Mesenchymal stem cell (in vitro differentiated cells and primary cell): ENCODE data around the gene RIN3.
A peak's percentile ranks its signal among the peaks of the same experiment; 100 is the strongest.

Experiments
- DNase-seq: peaks from one replicate; pipeline ENCODE4 v3.0.0-alpha.2; 2013
- H2AFZ ChIP-seq: one replicate; pipeline ENCODE4 v1.6.1; 2013; ENCODE audit warnings: low read depth, mild to moderate bottlenecking, control low read depth, inconsistent platforms, low read length, moderate library complexity
- H2AK5ac ChIP-seq: 2 replicates; pipeline ENCODE4 v1.6.1; 2013; ENCODE audit warnings: low read length, moderate library complexity, mild to moderate bottlenecking, inconsistent platforms; ENCODE audit not compliant: severe bottlenecking
- H2BK120ac ChIP-seq: one replicate; pipeline ENCODE4 v1.6.1; 2013; ENCODE audit warnings: low read depth, mild to moderate bottlenecking, inconsistent platforms, low read length, moderate library complexity
- H2BK12ac ChIP-seq, 2 experiments: one replicate each; pipeline ENCODE4 v1.6.1; 2013; ENCODE audit warnings: inconsistent platforms in 2 of 2, low read length in 2 of 2, mild to moderate bottlenecking in 2 of 2, moderate library complexity in 2 of 2, control low read depth in 1 of 2
- H2BK15ac ChIP-seq: one replicate; pipeline ENCODE4 v1.6.1; 2013; ENCODE audit warnings: mild to moderate bottlenecking, low read depth, inconsistent platforms; ENCODE audit not compliant: poor library complexity, severe bottlenecking
- H2BK5ac ChIP-seq: 2 replicates; pipeline ENCODE4 v1.6.1; 2013; ENCODE audit warnings: low read depth, mild to moderate bottlenecking, low read length, control low read depth, inconsistent platforms; ENCODE audit not compliant: poor library complexity, severe bottlenecking
- H3K14ac ChIP-seq, 2 experiments: one replicate each; pipeline ENCODE4 v1.6.1; 2013; ENCODE audit warnings: inconsistent platforms in 2 of 2, low read length in 2 of 2, control low read depth in 1 of 2, mild to moderate bottlenecking in 1 of 2, moderate library complexity in 1 of 2
- H3K18ac ChIP-seq, 2 experiments: one replicate each; pipeline ENCODE4 v1.6.1; 2013; ENCODE audit warnings: inconsistent platforms in 2 of 2, low read length in 2 of 2, control low read depth in 1 of 2, low read depth in 1 of 2, mild to moderate bottlenecking in 1 of 2
- H3K23ac ChIP-seq, 2 experiments: one replicate each; pipeline ENCODE4 v1.6.1; 2013; ENCODE audit warnings: inconsistent platforms in 2 of 2, low read length in 2 of 2, mild to moderate bottlenecking in 2 of 2, moderate library complexity in 2 of 2, control low read depth in 1 of 2
- H3K27ac ChIP-seq: 2 replicates; pipeline ENCODE4 v1.5.1; 2013; ENCODE audit warnings: mild to moderate bottlenecking, moderate library complexity, low read length, control low read depth, inconsistent platforms; ENCODE audit not compliant: poor library complexity, severe bottlenecking
- H3K27me3 ChIP-seq, 2 experiments: 2 replicates each; pipeline versions ENCODE4 v1.6.1 to v1.7.0; 2013; ENCODE audit warnings: low read length in 2 of 2, mild to moderate bottlenecking in 2 of 2, moderate library complexity in 2 of 2, control low read depth in 1 of 2, inconsistent platforms in 1 of 2; ENCODE audit not compliant: control insufficient read depth in 1 of 2, insufficient read depth in 1 of 2
- H3K36me3 ChIP-seq, 2 experiments: 2 replicates each; pipeline versions ENCODE4 v1.6.1 to v1.7.0; 2013; ENCODE audit warnings: low read length in 2 of 2, control low read depth in 1 of 2, inconsistent platforms in 1 of 2, low read depth in 1 of 2, mild to moderate bottlenecking in 1 of 2; ENCODE audit not compliant: insufficient read depth in 2 of 2, control insufficient read depth in 1 of 2
- H3K4ac ChIP-seq, 2 experiments: one replicate each; pipeline ENCODE4 v1.6.1; 2013; ENCODE audit warnings: inconsistent platforms in 2 of 2, low read length in 2 of 2, mild to moderate bottlenecking in 2 of 2, moderate library complexity in 2 of 2, control low read depth in 1 of 2, low read depth in 1 of 2
- H3K4me1 ChIP-seq: 2 replicates; pipeline ENCODE4 v1.6.1; 2013; ENCODE audit warnings: low read depth, low read length, control low read depth; ENCODE audit not compliant: control insufficient read depth, insufficient read depth
- H3K4me2 ChIP-seq: 2 replicates; pipeline ENCODE4 v1.6.1; 2013; ENCODE audit warnings: low read length, mild to moderate bottlenecking, inconsistent platforms; ENCODE audit not compliant: poor library complexity, severe bottlenecking
- H3K4me3 ChIP-seq, 2 experiments: 2 replicates each; pipeline versions ENCODE4 v1.5.1 to v1.7.0; 2013; ENCODE audit warnings: low read length in 2 of 2, mild to moderate bottlenecking in 2 of 2, control low read depth in 1 of 2, low read depth in 1 of 2; ENCODE audit not compliant: insufficient read depth in 1 of 2
- H3K79me1 ChIP-seq: replicated peaks from 2 replicates; pipeline ENCODE4 v1.6.1; 2013; ENCODE audit warnings: mild to moderate bottlenecking, control low read depth, low read length, inconsistent platforms; ENCODE audit not compliant: poor library complexity, severe bottlenecking
- H3K9ac ChIP-seq: 2 replicates; pipeline ENCODE4 v1.7.0; 2013; ENCODE audit warnings: mild to moderate bottlenecking, low read length, moderate library complexity
- H3K9me3 ChIP-seq: 2 replicates; pipeline ENCODE4 v1.7.0; 2013; ENCODE audit warnings: mild to moderate bottlenecking, low read length; ENCODE audit not compliant: control insufficient read depth
- H4K8ac ChIP-seq: one replicate; pipeline ENCODE4 v1.6.1; 2013; ENCODE audit warnings: inconsistent platforms, mild to moderate bottlenecking, low read length, moderate library complexity
- H4K91ac ChIP-seq: one replicate; pipeline ENCODE4 v1.6.1; 2013; ENCODE audit warnings: mild to moderate bottlenecking, low read length, inconsistent platforms
- WGBS: methylation state at CpG from one replicate; pipeline ENCODE4 v1.1.7; 2013; ENCODE audit warnings: mixed read lengths; 5-methylcytosine and 5-hydroxymethylcytosine counted together

Gene RIN3

GRCh38 chr14:92670160-92670559 is 156.6 kb downstream of the RIN3 start:
- no peak for DNase-seq
- 82% methylated on average over 4 of the region's 4 CpGs for WGBS
- H2AFZ ChIP-seq = no peak overlapping the region
- no peaks in the 10 kb centered on the region for H3K9me3 ChIP-seq
- no peak overlapping the region for H3K4me2 ChIP-seq
- H3K23ac ChIP-seq = no peak overlapping the region
- H2BK120ac ChIP-seq = no peak overlapping the region
- H3K4me1 ChIP-seq = peaks cover 8% of the 10 kb centered on the region
- no peak overlapping the region for H2AK5ac ChIP-seq
- H3K9ac ChIP-seq = peak overlapping the region; percentile 72
- no peaks in the 10 kb centered on the region for H3K27me3 ChIP-seq
- H2BK5ac ChIP-seq = no peak overlapping the region
- no peak overlapping the region for H2BK12ac ChIP-seq
- H4K8ac ChIP-seq = peak overlapping the region; percentile 7
- H2BK15ac ChIP-seq = no peak overlapping the region
- H3K27ac ChIP-seq = no peak overlapping the region
- H3K4ac ChIP-seq = no peak overlapping the region
- peak overlapping the region in 1 of 2 experiments; percentile 20 for H3K14ac ChIP-seq
- H3K18ac ChIP-seq = no peak overlapping the region
- peak overlapping the region; percentile 53 for H4K91ac ChIP-seq
- peaks cover 15% of the 10 kb centered on the region for H3K79me1 ChIP-seq
- no peak overlapping the region for H3K4me3 ChIP-seq
- peaks cover 23 to 28% of the 10 kb centered on the region in 2 experiments for H3K36me3 ChIP-seq

DNA sequence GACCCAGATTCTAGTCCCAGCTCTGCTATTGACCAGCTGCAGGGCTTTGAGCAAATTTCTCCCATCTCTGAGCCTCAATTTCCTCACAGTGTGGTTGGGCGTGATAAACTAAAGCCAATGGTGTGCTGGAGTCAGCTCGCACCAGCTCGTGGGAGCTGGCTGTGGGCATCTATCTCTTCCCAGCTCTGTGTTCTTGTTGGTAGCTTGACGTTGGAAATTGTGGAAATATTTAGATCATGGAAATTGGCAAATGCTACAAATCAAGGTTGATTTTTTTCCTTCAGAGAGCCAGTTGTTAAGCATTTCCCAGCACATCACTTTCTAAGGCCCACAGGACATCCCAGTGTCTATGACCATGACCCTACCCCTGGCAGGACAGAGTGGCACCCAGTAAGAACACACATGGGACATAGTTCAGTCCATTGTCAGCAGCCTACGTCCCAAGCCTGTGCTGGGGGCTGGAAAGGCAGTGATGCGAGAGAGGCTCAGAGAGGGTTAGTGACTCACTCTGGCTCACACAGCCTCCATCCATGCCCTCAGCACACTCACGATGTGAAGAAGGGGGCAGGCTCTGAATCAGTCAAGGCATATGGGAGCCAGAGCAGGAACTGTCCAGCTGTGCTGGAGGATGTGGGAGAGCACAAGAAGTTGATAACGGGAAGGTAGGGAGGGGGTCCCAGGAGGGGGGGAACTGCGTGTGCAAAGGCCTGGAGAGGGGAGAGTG is 157.2 kb downstream of the RIN3 start:
- no peak overlapping the region for H3K4ac ChIP-seq
- H2AFZ ChIP-seq = no peak overlapping the region
- H2AK5ac ChIP-seq = no peak overlapping the region
- H2BK5ac ChIP-seq = no peak overlapping the region
- no peak overlapping the region for H2BK15ac ChIP-seq
- WGBS = 82% methylated on average over 8 of the region's 9 CpGs
- no peak overlapping the region for H3K18ac ChIP-seq
- no peak overlapping the region for H3K27ac ChIP-seq
- H4K8ac ChIP-seq = no peak overlapping the region
- DNase-seq = no peak
- H3K79me1 ChIP-seq = peaks cover 14% of the 10 kb centered on the region
- H3K9me3 ChIP-seq = no peaks in the 10 kb centered on the region
- peak overlapping the region in 1 of 2 experiments; percentile 10 for H3K4me3 ChIP-seq
- H3K36me3 ChIP-seq = peaks cover 21 to 28% of the 10 kb centered on the region in 2 experiments
- peak overlapping the region; percentile 72 for H3K9ac ChIP-seq
- no peak overlapping the region for H4K91ac ChIP-seq
- H2BK120ac ChIP-seq = no peak overlapping the region
- no peak overlapping the region for H3K14ac ChIP-seq
- no peaks in the 10 kb centered on the region for H3K27me3 ChIP-seq
- H3K4me2 ChIP-seq = no peak overlapping the region
- H3K4me1 ChIP-seq = peaks cover 8% of the 10 kb centered on the region
- no peak overlapping the region for H3K23ac ChIP-seq
- no peak overlapping the region for H2BK12ac ChIP-seq

DNA sequence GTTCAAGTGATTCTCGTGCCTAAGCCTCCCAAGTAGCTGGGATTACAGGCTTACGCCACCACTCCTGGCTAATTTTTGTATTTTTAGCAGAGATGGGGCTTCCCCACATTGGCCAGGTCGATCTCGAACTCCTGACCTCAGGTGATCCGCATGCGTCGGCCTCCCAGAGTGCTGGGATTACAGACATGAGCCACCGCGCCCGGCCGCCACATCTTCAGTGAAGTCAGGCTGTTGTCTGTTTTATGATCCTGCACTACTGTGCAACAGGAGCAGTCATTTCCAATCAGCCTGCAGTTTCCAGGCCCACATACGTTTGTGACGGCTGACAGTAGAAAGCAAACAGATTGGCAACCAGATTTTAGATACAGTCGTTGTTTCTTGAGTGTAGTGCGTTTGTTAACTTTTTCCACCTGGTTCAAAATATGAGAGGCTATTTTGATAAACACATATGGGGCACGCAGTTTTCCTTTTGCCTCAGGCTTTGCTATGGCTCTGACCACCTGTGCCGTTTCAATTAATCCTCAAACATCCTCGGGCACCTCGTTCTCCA is 160.1 kb downstream of the RIN3 start:
- H3K27ac ChIP-seq = no peak overlapping the region
- no peak overlapping the region for H2AFZ ChIP-seq
- no peak overlapping the region for H4K91ac ChIP-seq
- peaks cover 5% of the 10 kb centered on the region for H3K79me1 ChIP-seq
- no peak for DNase-seq
- no peak overlapping the region for H3K9ac ChIP-seq
- 82% methylated on average over 18 of the region's 19 CpGs for WGBS
- H3K36me3 ChIP-seq = peaks cover 28 to 36% of the 10 kb centered on the region in 2 experiments
- no peak overlapping the region for H3K18ac ChIP-seq
- H3K23ac ChIP-seq = no peak overlapping the region
- peaks cover 8% of the 10 kb centered on the region for H3K4me1 ChIP-seq
- H2BK5ac ChIP-seq = no peak overlapping the region
- H2BK15ac ChIP-seq = no peak overlapping the region
- no peak overlapping the region for H2BK120ac ChIP-seq
- H3K4me3 ChIP-seq = no peak overlapping the region
- H3K9me3 ChIP-seq = no peaks in the 10 kb centered on the region
- H2BK12ac ChIP-seq = no peak overlapping the region
- H3K27me3 ChIP-seq = no peaks in the 10 kb centered on the region
- no peak overlapping the region for H3K4ac ChIP-seq
- no peak overlapping the region for H2AK5ac ChIP-seq
- no peak overlapping the region for H4K8ac ChIP-seq
- H3K14ac ChIP-seq = no peak overlapping the region
- no peak overlapping the region for H3K4me2 ChIP-seq

DNA sequence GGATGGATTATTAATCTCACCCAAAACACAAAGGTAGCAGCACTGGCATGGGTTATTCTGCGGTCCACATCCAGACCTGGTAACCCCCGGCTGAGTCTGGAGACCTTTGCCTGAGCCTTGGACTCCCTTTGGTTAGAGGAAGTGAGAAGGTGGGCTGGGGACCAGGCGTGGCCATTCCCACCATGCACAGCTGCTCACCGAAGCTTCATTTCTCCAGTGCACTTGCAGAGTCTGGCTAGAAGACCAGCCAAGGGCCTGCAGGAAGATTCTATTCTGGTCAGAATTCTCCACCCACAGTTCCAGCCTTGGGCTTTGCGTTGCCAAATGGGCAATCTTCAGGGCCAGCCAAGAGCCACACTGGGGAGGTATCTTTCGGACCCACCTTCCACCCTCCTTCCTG is 161.8 kb downstream of the RIN3 start:
- DNase-seq = no peak
- Histone ChIP-seq H3K27me3 (no peaks in the 10 kb centered on the region), H4K8ac (no peak overlapping the region), H2AK5ac (no peak overlapping the region), H3K4me2 (no peak overlapping the region), H3K23ac (no peak overlapping the region), H3K4me1 (peaks cover 5% of the 10 kb centered on the region), H3K36me3 (peaks cover 35 to 47% of the 10 kb centered on the region in 2 experiments), H3K18ac (no peak overlapping the region), H2BK12ac (no peak overlapping the region), H3K9me3 (no peaks in the 10 kb centered on the region), H3K4me3 (no peak overlapping the region), H3K79me1 (peaks cover 3% of the 10 kb centered on the region), H2BK5ac (no peak overlapping the region), H2BK15ac (no peak overlapping the region), H3K27ac (no peak overlapping the region), H3K14ac (no peak overlapping the region), H3K9ac (no peak overlapping the region), H4K91ac (no peak overlapping the region), H2AFZ (no peak overlapping the region), H3K4ac (no peak overlapping the region), H2BK120ac (no peak overlapping the region)
- WGBS = 95% methylated on average over 6 of the region's 6 CpGs
